ENCODE results near the gene ANO2.

DNA sequence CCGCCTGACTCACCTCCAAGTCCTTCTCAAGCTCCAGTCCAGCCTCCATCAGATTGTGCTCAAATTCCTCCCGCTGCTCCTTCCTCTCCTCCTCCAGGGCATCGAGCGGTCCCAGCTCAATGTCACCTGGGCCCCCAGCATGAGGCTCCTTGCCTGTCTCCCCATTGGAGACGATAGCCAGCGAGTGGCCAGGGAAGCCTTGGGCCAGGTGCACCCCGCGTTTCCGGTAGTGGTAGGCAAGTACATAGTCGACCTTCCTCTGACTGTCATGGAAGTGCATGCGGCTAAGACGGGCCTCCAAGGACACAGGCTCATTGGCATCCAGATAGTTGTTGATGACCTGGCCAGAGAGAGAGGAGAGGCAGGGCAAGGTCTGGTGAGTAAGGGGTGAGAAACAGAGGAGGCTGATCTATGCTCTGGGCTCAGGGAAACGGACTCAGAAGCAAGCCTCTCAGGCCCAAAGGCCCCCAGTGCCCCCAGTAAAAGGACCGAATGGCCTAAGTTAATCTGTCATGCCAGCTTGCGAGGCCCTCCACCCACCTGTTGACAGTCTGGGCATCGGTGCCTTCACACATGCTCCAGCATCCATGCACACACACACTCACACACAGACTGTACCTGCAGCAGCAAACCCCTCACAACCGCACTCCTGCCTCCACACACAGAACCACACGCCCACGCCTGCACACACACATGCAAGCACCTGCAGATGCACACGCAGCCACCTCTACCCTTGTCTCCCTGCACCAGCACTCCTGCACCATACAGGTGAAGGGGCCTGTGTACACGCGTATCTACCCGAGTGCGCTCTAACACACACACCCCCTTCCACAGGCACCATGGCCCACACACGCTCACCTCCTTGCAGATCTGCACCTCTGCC is 23.8 kb downstream of the ANO2 start:
- TF ChIP-seq ZC3H10 (CRISPR knock-in tag; IDR thresholded peaks at IDR 0.05) (no peak), ARNTL (CRISPR knock-in tag; IDR thresholded peaks at IDR 0.05; ENCODE audit: borderline replicate concordance, low read depth) (no peak)

All from SK-N-SH treated with all-trans-retinoic acid at 6 μM for 48 hours (cell line).